ENCODE data around the gene RHCG. TPM values are rescaled to one million over a fixed set of nuclear protein-coding genes. Genes with fewer than 3 reads are reported as not detected.

The RHCG gene
- total and polyA plus RNA-seq, 2 of the 4 experiments (the other 2 are of a cell fraction) = not detected

DNA sequence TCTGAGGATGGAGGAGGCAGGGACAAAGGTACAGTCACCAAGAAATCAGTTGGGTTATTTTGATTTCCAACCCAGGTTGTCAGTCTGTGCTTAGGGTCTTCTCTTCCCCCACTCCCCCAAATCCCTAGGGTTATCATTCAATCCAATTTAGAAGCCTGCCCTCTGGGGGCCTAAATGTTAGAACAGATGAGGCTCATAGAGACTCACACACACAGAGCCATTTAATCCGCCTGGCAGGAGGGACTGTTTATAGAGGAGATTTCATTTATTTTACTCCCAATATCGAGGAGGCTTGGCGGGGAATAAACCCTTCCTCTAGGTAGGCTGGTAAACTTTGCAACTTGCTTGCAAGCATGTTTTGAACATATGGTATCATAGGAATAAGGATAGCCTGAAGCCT is 52.8 kb downstream of the RHCG start:
- Histone ChIP-seq H4K20me1 (ENCODE audit: insufficient read depth, low read length) (no peaks in the 10 kb centered on the region; the same call in 1 of the 2 replicates), H3K36me3 (ENCODE audit: control insufficient read depth, insufficient read depth, low read length) (no peaks in the 10 kb centered on the region), H3K14ac (replicated peaks; ENCODE audit: low read depth, low read length) (no peak overlapping the region), H3K79me1 (ENCODE audit: low read depth in 1 of 2, low read length in 2 of 2) (no peaks in the 10 kb centered on the region), H2AK5ac (ENCODE audit: low read depth, low read length) (no peak overlapping the region), H2BK5ac (ENCODE audit: low read depth, low read length, poor library complexity, severe bottlenecking) (no peak overlapping the region), H3K4ac (ENCODE audit: low read depth, low read length) (no peak overlapping the region), H2BK15ac (ENCODE audit: low read depth, low read length) (no peak overlapping the region), H3K23ac (ENCODE audit: low read depth, low read length) (no peak overlapping the region), H3K9me1 (ENCODE audit: insufficient read depth, low read length) (no peaks in the 10 kb centered on the region), H3K4me2 (ENCODE audit: low read depth, low read length) (no peak overlapping the region), H3K56ac (ENCODE audit: extremely low read depth, insufficient read depth, low read length) (no peak overlapping the region), H2AK9ac (replicated peaks; ENCODE audit: low read depth, low read length, poor library complexity) (no peak overlapping the region), H3K4me1 (ENCODE audit: control insufficient read depth, insufficient read depth, low read length) (no peaks in the 10 kb centered on the region), H3K9me3 (ENCODE audit: control insufficient read depth, insufficient read depth, low read length) (no peaks in the 10 kb centered on the region), H3K18ac (ENCODE audit: low read depth, low read length) (no peak overlapping the region), H3K27me3 (ENCODE audit: control insufficient read depth, insufficient read depth, low read length) (peaks cover 56% of the 10 kb centered on the region), H3K4me3 (ENCODE audit: insufficient read depth, low read depth, low read length) (no peak overlapping the region), H4K8ac (ENCODE audit: low read depth in 2 of 2, low read length in 2 of 2) (no peak overlapping the region), H3K9ac (ENCODE audit: low read depth, low read length) (no peak overlapping the region), H4K5ac (ENCODE audit: low read depth, low read length) (no peak overlapping the region), H2BK20ac (ENCODE audit: low read depth, low read length) (no peak overlapping the region), H2BK120ac (ENCODE audit: low read depth, low read length) (no peak overlapping the region), H3K27ac (ENCODE audit: insufficient read depth, low read length) (no peak overlapping the region), H2AFZ (replicated peaks; ENCODE audit: low read length, poor library complexity) (no peak overlapping the region), H4K91ac (ENCODE audit: insufficient read depth, low read depth, low read length) (no peak overlapping the region)
- no peak for TF ChIP-seq POLR2A (IDR thresholded peaks at IDR 0.05; ENCODE audit: low read depth, low read length)
- dilution Hi-C loops (cut with HindIII; ENCODE audit: low sequenced_read_pairs, unreplicated experiment) = no loop called here
- WGBS, 2 experiments (ENCODE audit: extremely low coverage in 2 of 2, insufficient read length in 1 of 2) = no CpG with 5 or more reads among the region's 3 CpGs
- ATAC-seq (ENCODE audit: low read depth) (no peak), DNase-seq (no peak)
- CTCF ChIA-PET = interaction anchor here (2.1 kb wide), 1 partner anchor 84 kb away, joined by 6 read pairs; no protein-coding TSS in a partner anchor
- POLR2A ChIA-PET (ENCODE audit: unreplicated experiment) = no interaction called here
- BruUV-seq (replicated peaks) = no TSS peak
- intact Hi-C loops (cut with micrococcal nuclease) = no loop called here
- in situ Hi-C loops (cut with MboI; ENCODE audit: low sequenced_read_pairs) = no loop called here
